Sigmoid colon (tissue), 7 donors: ENCODE data around the gene ARHGAP8. TPM values are rescaled to one million over a fixed set of nuclear protein-coding genes. Genes with fewer than 3 reads are reported as not detected.

Source experiments
- DNase-seq: peaks from one replicate; pipeline ENCODE4 v3.0.0-alpha.2; 2019
- H3K27ac ChIP-seq, 4 donors: fragments of 200-600 bp; sonication (generic); one replicate each; pipeline ENCODE4 v1.5.1; 2016 to 2019; ENCODE audit warnings: mild to moderate bottlenecking in 1 of 4
- H3K27me3 ChIP-seq, 3 donors: fragments of 200-600 bp; sonication (generic); one replicate each; pipeline ENCODE4 v1.5.1; 2019; ENCODE audit warnings: mild to moderate bottlenecking in 1 of 3
- H3K36me3 ChIP-seq, 4 donors: fragments of 200-600 bp; sonication (generic); one replicate each; pipeline ENCODE4 v1.5.1; 2016 to 2019
- H3K4me1 ChIP-seq, 4 donors: fragments of 200-600 bp; sonication (generic); one replicate each; pipeline ENCODE4 v1.5.1; 2017 to 2019
- H3K4me3 ChIP-seq, 4 donors: fragments of 200-600 bp; sonication (generic); one replicate each; pipeline ENCODE4 v1.5.1; 2017 to 2019; ENCODE audit warnings: mild to moderate bottlenecking in 2 of 4, moderate library complexity in 1 of 4
- H3K9me3 ChIP-seq, 4 donors: fragments of 200-600 bp in 3 of 4; sonication (generic) in 3 of 4; one replicate each; pipeline versions ENCODE4 v1.5.1 to v1.6.1; 2013 to 2019
- EP300 ChIP-seq, 4 donors: sonication (generic); formaldehyde crosslinking; IDR thresholded peaks; one replicate each; pipeline ENCODE4 v1.6.1; 2017; ENCODE audit warnings: antibody characterized with exemption in 4 of 4
- POLR2A ChIP-seq, 2 donors: fragments of 450-650 bp; IDR thresholded peaks; one replicate each; pipeline ENCODE4 v1.6.1; 2016; ENCODE audit warnings: antibody characterized with exemption in 2 of 2, mild to moderate bottlenecking in 2 of 2, moderate library complexity in 2 of 2
- POLR2AphosphoS5 ChIP-seq, 4 donors: sonication (generic); formaldehyde crosslinking; IDR thresholded peaks; one replicate each; pipeline ENCODE4 v1.6.1; 2017; ENCODE audit warnings: antibody characterized with exemption in 4 of 4
- WGBS, 2 donors: extraction: QIAGEN DNeasy Blood & Tissue Kit; methylation state at CpG; one replicate each; pipeline ENCODE4 v1.1.7; 2013; 5-methylcytosine and 5-hydroxymethylcytosine counted together
- intact Hi-C: fragments of 100-400 bp; cut with DNase I; formaldehyde crosslinking; loops from one replicate; pipeline ENCODE4 v1.15.1; 2023
- polyA plus RNA-seq, 3 donors: library from polyadenylated mRNA; stranded (reverse); fragments of 200-250 nt; gene quantifications; one replicate each; pipeline ENCODE4 v1.2.3, GENCODE V29; 2013
- total RNA-seq, 4 donors: library from RNA; depleted of rRNA; stranded (reverse); fragments of >200 nt; gene quantifications; one replicate each; pipeline ENCODE4 v1.1.0, GENCODE V29; 2016
- TF ChIP-seq, protein P1 (sequence below), 4 experiments: fragments of 450-650 bp in 3 of 4; fragments of 200-600 bp in 1 of 4; IDR thresholded peaks; one replicate each; pipeline ENCODE4 v1.5.1; 2016 to 2019; ENCODE audit warnings: antibody characterized with exemption in 4 of 4, mild to moderate bottlenecking in 3 of 4, moderate library complexity in 2 of 4
- donor health status: healthy with polysubstance abuse.
- donor health status: Bipolar disorder and iron deficiency.
- donor health status: healthy.

Gene ARHGAP8
- total and polyA plus RNA-seq, 7 donors, result 0.66 to 30.9 (median 6.0) TPM; not detected in 1

DNA sequence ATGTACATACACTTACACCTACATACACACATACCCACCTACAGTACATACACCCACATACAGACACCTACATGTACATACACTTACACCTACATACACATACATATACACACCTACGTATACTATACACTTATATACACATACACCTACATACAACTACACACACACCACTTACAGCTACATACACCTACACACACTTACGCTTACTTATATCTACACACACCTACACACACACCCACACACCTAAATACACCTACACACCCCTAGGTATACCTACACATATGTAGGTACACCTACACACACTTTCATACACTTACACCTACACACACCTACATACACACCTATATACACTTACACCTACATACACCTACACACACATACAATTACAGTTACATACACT, 61.0 kb downstream of the ARHGAP8 start:
- no peak for TF ChIP-seq POLR2A (IDR thresholded peaks at IDR 0.05)
- TF ChIP-seq, protein P1, sequence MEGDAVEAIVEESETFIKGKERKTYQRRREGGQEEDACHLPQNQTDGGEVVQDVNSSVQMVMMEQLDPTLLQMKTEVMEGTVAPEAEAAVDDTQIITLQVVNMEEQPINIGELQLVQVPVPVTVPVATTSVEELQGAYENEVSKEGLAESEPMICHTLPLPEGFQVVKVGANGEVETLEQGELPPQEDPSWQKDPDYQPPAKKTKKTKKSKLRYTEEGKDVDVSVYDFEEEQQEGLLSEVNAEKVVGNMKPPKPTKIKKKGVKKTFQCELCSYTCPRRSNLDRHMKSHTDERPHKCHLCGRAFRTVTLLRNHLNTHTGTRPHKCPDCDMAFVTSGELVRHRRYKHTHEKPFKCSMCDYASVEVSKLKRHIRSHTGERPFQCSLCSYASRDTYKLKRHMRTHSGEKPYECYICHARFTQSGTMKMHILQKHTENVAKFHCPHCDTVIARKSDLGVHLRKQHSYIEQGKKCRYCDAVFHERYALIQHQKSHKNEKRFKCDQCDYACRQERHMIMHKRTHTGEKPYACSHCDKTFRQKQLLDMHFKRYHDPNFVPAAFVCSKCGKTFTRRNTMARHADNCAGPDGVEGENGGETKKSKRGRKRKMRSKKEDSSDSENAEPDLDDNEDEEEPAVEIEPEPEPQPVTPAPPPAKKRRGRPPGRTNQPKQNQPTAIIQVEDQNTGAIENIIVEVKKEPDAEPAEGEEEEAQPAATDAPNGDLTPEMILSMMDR (IDR thresholded peaks at IDR 0.05), result no peak
- TF ChIP-seq EP300 (IDR thresholded peaks at IDR 0.05), result no peak
- TF ChIP-seq POLR2AphosphoS5 (IDR thresholded peaks at IDR 0.05), result no peak
- Histone ChIP-seq H3K4me1 (no peaks in the 10 kb centered on the region), H3K9me3 (no peaks in the 10 kb centered on the region), H3K4me3 (no peak overlapping the region), H3K27ac (no peak overlapping the region), H3K27me3 (peaks cover 0 to 7% (median 0%) of the 10 kb centered on the region in 3 donors), H3K36me3 (no peaks in the 10 kb centered on the region)
- intact Hi-C loops, result no loop called here
- DNase-seq, result no peak
- WGBS, 2 donors, result 93 to 94% methylated on average over 2 of the region's 2 CpGs

DNA sequence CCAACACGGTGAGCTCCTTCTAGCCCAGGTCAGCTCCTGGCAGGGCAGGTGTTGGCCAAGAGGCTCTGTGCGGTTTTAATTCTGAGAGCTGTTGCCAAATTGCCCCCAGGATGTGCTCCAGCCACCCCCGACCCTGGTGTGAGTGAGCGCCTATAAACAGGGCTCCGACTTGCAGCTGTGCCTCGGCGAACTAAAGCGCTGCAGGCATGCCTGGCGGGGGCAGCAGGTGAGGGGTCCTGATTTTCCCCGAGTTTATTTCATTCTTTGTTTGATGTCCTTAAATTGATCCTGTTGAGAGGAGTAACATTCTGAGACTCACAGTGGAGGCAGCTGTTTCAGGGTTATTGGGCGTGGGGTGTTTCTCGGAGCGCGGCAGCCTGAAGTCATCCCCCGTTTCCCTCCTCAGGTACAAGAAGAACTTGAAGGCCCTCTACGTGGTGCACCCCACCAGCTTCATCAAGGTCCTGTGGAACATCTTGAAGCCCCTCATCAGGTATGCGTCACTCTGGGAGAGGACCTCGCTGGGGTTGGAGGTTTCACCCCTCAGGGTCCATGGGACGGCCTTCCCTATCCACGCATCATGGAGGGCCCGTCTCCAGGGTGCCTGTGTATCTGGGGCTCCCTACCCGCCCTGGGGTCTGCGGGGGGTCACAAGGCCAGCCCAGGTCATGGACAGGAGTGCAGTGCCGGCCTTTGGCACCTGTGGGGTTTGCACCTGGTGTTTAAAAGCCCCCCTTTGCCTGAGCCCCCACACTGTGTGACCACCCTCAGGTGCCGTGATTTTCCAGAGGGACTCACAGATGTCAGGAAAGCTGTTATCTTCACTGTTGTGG, 62.1 kb downstream of the ARHGAP8 start:
- WGBS, 2 donors, result 90 to 94% methylated on average over 25 of the region's 25 CpGs
- DNase-seq, result peak; percentile 46
- Histone ChIP-seq H3K4me3 (no peak overlapping the region), H3K4me1 (no peaks in the 10 kb centered on the region), H3K9me3 (no peaks in the 10 kb centered on the region), H3K27me3 (peaks cover 0 to 7% (median 0%) of the 10 kb centered on the region in 3 donors), H3K36me3 (no peaks in the 10 kb centered on the region), H3K27ac (no peak overlapping the region)
- TF ChIP-seq POLR2A (IDR thresholded peaks at IDR 0.05), result no peak
- TF ChIP-seq EP300 (IDR thresholded peaks at IDR 0.05), result no peak
- TF ChIP-seq, protein P1 (IDR thresholded peaks at IDR 0.05), result no peak
- TF ChIP-seq POLR2AphosphoS5 (IDR thresholded peaks at IDR 0.05), result no peak
- intact Hi-C loops, result no loop called here

DNA sequence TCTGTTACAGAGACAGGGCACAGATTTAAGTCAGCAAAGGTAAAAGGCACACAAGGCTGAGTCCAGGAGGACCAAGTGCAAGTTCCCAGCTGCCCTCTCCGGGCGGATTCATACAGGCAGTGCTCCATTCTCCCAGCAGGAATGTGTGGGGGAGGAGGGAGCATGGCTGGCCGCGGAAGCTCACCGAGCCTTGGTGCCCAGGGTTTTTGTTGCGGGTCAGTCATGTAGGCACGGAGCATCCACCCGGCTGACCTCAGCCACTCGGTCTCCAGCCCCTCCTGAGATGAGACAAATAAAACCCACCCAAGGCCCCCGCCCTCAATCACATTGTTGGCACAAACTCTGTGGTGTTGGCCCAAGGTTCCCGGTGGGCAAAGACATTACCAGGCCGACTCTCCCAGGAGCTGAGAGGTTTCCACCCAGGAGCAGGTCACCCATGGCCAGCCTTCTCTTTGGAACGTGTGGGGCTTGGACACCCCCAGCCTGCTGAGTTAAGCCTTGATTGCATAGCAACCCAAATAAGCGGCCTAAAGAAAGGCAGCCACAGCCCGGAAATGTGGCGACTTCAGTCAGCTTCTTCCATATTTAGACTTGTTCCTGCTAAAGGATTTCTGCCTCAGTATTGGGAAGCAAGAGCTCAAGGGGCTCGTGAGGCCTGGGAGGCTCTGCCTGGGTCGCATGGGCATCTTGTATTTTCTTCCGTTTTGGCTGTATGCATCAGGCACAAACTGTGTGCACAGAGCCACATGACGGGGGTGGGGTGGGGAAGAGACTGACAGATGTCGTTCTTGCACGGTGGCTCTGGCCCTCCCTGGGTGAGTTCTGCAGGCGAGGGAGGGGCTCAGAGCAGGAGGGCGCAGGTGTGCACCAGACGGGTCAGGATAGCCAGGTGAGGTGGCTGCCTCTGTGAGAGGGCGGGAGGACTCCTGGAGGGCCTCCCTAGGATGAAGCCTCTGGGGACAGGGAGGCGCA, 63.0 kb downstream of the ARHGAP8 start:
- Histone ChIP-seq H3K4me3 (no peak overlapping the region), H3K27ac (no peak overlapping the region), H3K27me3 (peaks cover 0 to 15% (median 4%) of the 10 kb centered on the region in 3 donors), H3K36me3 (no peaks in the 10 kb centered on the region), H3K9me3 (no peaks in the 10 kb centered on the region), H3K4me1 (no peaks in the 10 kb centered on the region)
- no peak for DNase-seq
- intact Hi-C loops, result no loop called here
- TF ChIP-seq EP300 (IDR thresholded peaks at IDR 0.05) (no peak), POLR2AphosphoS5 (IDR thresholded peaks at IDR 0.05) (no peak), POLR2A (IDR thresholded peaks at IDR 0.05) (no peak)
- TF ChIP-seq, protein P1 (IDR thresholded peaks at IDR 0.05), result no peak
- 86 to 90% methylated on average over 27 of the region's 27 CpGs for WGBS, 2 donors

DNA sequence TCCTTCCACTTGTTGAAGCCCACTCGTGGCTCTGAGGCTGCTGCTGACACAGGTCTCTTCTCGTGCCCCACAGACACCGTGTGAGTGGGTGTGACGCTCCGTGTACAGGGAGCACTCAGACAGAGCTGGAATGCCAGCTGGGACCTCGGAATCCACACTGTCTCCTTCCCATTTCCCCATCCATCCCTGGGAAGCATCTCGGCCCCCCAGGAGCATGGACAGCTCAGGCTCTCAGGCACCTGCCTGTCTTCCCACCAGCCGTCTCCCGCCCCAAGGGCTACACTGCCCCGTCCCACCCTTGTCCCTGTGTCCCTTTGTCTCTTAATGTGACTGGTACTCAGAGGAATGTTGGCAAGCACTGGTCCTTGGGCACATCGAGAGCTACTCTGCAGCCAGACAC, 63.8 kb downstream of the ARHGAP8 start:
- 82 to 83% methylated on average over 11 of the region's 11 CpGs for WGBS, 2 donors
- peaks cover 0 to 21% (median 10%) of the 10 kb centered on the region in 3 donors for H3K27me3 ChIP-seq
- H3K4me1 ChIP-seq, result no peaks in the 10 kb centered on the region
- H3K36me3 ChIP-seq, result no peaks in the 10 kb centered on the region
- H3K9me3 ChIP-seq, result no peaks in the 10 kb centered on the region
- H3K27ac ChIP-seq, result no peak overlapping the region
- DNase-seq, result peak; percentile 64
- TF ChIP-seq POLR2AphosphoS5 (IDR thresholded peaks at IDR 0.05) (no peak), POLR2A (IDR thresholded peaks at IDR 0.05) (no peak), EP300 (IDR thresholded peaks at IDR 0.05) (no peak)
- TF ChIP-seq, protein P1 (IDR thresholded peaks at IDR 0.05), result no peak
- H3K4me3 ChIP-seq, result no peak overlapping the region
- intact Hi-C loops, result no loop called here
